H1 (cell line): Measurements from ENCODE around the gene IFI27L1.

Source experiments
- CBX8 ChIP-seq: fragments of 300-800, 300-1000 bp; sonication (generic); IDR thresholded peaks from 2 replicates; pipeline ENCODE4 v1.7.1; 2016; ENCODE audit warnings: low read depth, low read length, borderline replicate concordance
- CEBPB ChIP-seq: IDR thresholded peaks from 2 replicates; pipeline ENCODE4 v1.6.1; 2012; ENCODE audit warnings: low read depth, low read length
- CREB1 ChIP-seq: IDR thresholded peaks from 2 replicates; pipeline ENCODE4 v1.6.1; 2012; ENCODE audit warnings: inconsistent platforms
- CTCF ChIP-seq, 3 experiments: IDR thresholded peaks; 1 replicate in 2 of 3; 2 replicates in 1 of 3; pipeline versions ENCODE4 v1.5.1 to v1.6.1; 2011; ENCODE audit warnings: low read length in 3 of 3, mild to moderate bottlenecking in 3 of 3, inconsistent platforms in 2 of 3, low read depth in 1 of 3, moderate library complexity in 1 of 3; ENCODE audit not compliant: insufficient read depth in 1 of 3; ENCODE audit errors: control extremely low read depth in 1 of 3
- EZH2 ChIP-seq: fragments of 200-600 bp; sonication (generic); IDR thresholded peaks from 2 replicates; pipeline ENCODE4 v1.7.1; 2012; ENCODE audit warnings: low read depth, mild to moderate bottlenecking, moderate library complexity, low read length, inconsistent platforms; ENCODE audit not compliant: severe bottlenecking
- GABPA ChIP-seq: IDR thresholded peaks from 2 replicates; pipeline ENCODE4 v1.6.1; 2011; ENCODE audit warnings: mild to moderate bottlenecking, low read length, moderate library complexity, borderline replicate concordance; ENCODE audit not compliant: insufficient read depth
- HDAC2 ChIP-seq, 2 experiments: fragments of 300-600 bp in 1 of 2; sonication (generic) in 1 of 2; IDR thresholded peaks; 2 replicates each; pipeline ENCODE4 v1.6.1; 2011 to 2012; ENCODE audit warnings: low read depth in 2 of 2, low read length in 2 of 2, mild to moderate bottlenecking in 2 of 2, moderate library complexity in 2 of 2, borderline replicate concordance in 1 of 2, inconsistent platforms in 1 of 2
- POLR2A ChIP-seq, 2 experiments: IDR thresholded peaks; 1 replicate in 1 of 2; 2 replicates in 1 of 2; pipeline ENCODE4 v1.6.1; 2011; ENCODE audit warnings: low read depth in 2 of 2, low read length in 2 of 2, mild to moderate bottlenecking in 2 of 2; ENCODE audit errors: control extremely low read depth in 1 of 2
- POLR2AphosphoS5 ChIP-seq: IDR thresholded peaks from 2 replicates; pipeline ENCODE4 v1.6.1; 2011; ENCODE audit warnings: low read depth, low read length
- RFX5 ChIP-seq: IDR thresholded peaks from 2 replicates; pipeline ENCODE4 v1.6.1; 2011; ENCODE audit warnings: low read depth, low read length, improper control_type of control experiment, borderline replicate concordance
- SP2 ChIP-seq: IDR thresholded peaks from 2 replicates; pipeline ENCODE4 v1.6.1; 2012; ENCODE audit warnings: mild to moderate bottlenecking, low read length, inconsistent platforms
- SRF ChIP-seq: IDR thresholded peaks from 2 replicates; pipeline ENCODE4 v1.6.1; 2011; ENCODE audit warnings: mild to moderate bottlenecking, low read depth, low read length, moderate library complexity
- TAF1 ChIP-seq: IDR thresholded peaks from 2 replicates; pipeline ENCODE4 v1.6.1; 2011; ENCODE audit warnings: mild to moderate bottlenecking, low read depth, low read length
- YY1 ChIP-seq: IDR thresholded peaks from 2 replicates; pipeline ENCODE4 v1.6.1; 2011; ENCODE audit warnings: low read depth, mild to moderate bottlenecking, low read length

GRCh38 chr14:94113490-94113889 lies 32.4 kb downstream of the IFI27L1 start:
- TF ChIP-seq POLR2A (IDR thresholded peaks at IDR 0.05; ENCODE audit: control extremely low read depth in 1 of 2, low read depth in 2 of 2, low read length in 2 of 2) (no peak), CTCF (IDR thresholded peaks at IDR 0.05; ENCODE audit: control extremely low read depth in 1 of 3, insufficient read depth in 1 of 3, low read depth in 1 of 3, low read length in 3 of 3) (no peak), TAF1 (no peak), CEBPB (no peak), CBX8 (no peak), RFX5 (no peak), CREB1 (no peak), HDAC2 (IDR thresholded peaks at IDR 0.05; ENCODE audit: borderline replicate concordance in 1 of 2, low read depth in 2 of 2, low read length in 2 of 2) (no peak), EZH2 (no peak), GABPA (no peak), YY1 (no peak), POLR2AphosphoS5 (no peak), SRF (no peak), SP2 (no peak)
